Mesendoderm (in vitro differentiated cells): ENCODE measurements around the gene NKD2.

Experiments used
- DNase-seq: peaks from one replicate; pipeline ENCODE4 v3.0.0; 2013
- H2AK5ac ChIP-seq: 2 replicates; pipeline ENCODE4 v1.6.1; 2013; ENCODE audit warnings: low read length, inconsistent platforms
- H2BK120ac ChIP-seq: 2 replicates; pipeline ENCODE4 v1.6.1; 2013; ENCODE audit warnings: low read depth, mild to moderate bottlenecking, low read length, moderate library complexity, mixed read lengths
- H2BK15ac ChIP-seq: replicated peaks from 2 replicates; pipeline ENCODE4 v1.6.1; 2013; ENCODE audit warnings: low read depth, mild to moderate bottlenecking, moderate library complexity
- H2BK5ac ChIP-seq: 2 replicates; pipeline ENCODE4 v1.6.1; 2013; ENCODE audit warnings: low read length, inconsistent platforms
- H3K18ac ChIP-seq: 2 replicates; pipeline ENCODE4 v1.6.1; 2013; ENCODE audit warnings: mild to moderate bottlenecking, low read length, mixed read lengths
- H3K23ac ChIP-seq: one replicate; pipeline ENCODE4 v1.6.1; 2013; ENCODE audit warnings: low read length
- H3K27ac ChIP-seq: 2 replicates; pipeline ENCODE4 v1.5.1; 2013; ENCODE audit warnings: low read depth, mild to moderate bottlenecking, inconsistent platforms, low read length, moderate library complexity
- H3K27me3 ChIP-seq: 2 replicates; pipeline ENCODE4 v1.6.1; 2013; ENCODE audit warnings: low read length, control low read depth, mild to moderate bottlenecking, inconsistent platforms; ENCODE audit not compliant: insufficient read depth, poor library complexity
- H3K36me3 ChIP-seq: 2 replicates; pipeline ENCODE4 v1.6.1; 2013; ENCODE audit warnings: low read length, inconsistent platforms; ENCODE audit not compliant: control insufficient read depth, insufficient read depth
- H3K4ac ChIP-seq: one replicate; pipeline ENCODE4 v1.6.1; 2013; ENCODE audit warnings: low read depth, mild to moderate bottlenecking, low read length, moderate library complexity
- H3K4me1 ChIP-seq: 2 replicates; pipeline ENCODE4 v1.6.1; 2013; ENCODE audit warnings: low read depth, low read length, inconsistent platforms; ENCODE audit not compliant: control insufficient read depth
- H3K4me2 ChIP-seq: 2 replicates; pipeline ENCODE4 v1.6.1; 2013; ENCODE audit warnings: low read length
- H3K4me3 ChIP-seq: 2 replicates; pipeline ENCODE4 v1.5.1; 2013; ENCODE audit warnings: mild to moderate bottlenecking, low read length
- H3K56ac ChIP-seq: one replicate; pipeline ENCODE4 v1.6.1; 2013; ENCODE audit warnings: low read length
- H3K79me1 ChIP-seq: 2 replicates; pipeline ENCODE4 v1.6.1; 2013; ENCODE audit warnings: low read length, inconsistent platforms
- H3K79me2 ChIP-seq: 2 replicates; pipeline ENCODE4 v1.6.1; 2013; ENCODE audit warnings: mild to moderate bottlenecking, low read length; ENCODE audit not compliant: control insufficient read depth, insufficient read depth
- H3K9ac ChIP-seq: 2 replicates; pipeline ENCODE4 v1.6.1; 2013; ENCODE audit warnings: low read length, inconsistent platforms
- H4K5ac ChIP-seq: one replicate; pipeline ENCODE4 v1.6.1; 2013; ENCODE audit warnings: low read length
- H4K8ac ChIP-seq: one replicate; pipeline ENCODE4 v1.6.1; 2013; ENCODE audit warnings: low read depth, mild to moderate bottlenecking, control low read depth, low read length, moderate library complexity
- WGBS: extraction: QIAGEN DNeasy Blood & Tissue Kit; methylation state at CpG from one replicate; pipeline ENCODE4 v1.1.7; 2013; ENCODE audit warnings: low lambda C conversion rate, missing lambda C conversion rate; ENCODE audit not compliant: insufficient coverage; ENCODE audit errors: extremely low coverage; 5-methylcytosine and 5-hydroxymethylcytosine counted together

Gene NKD2

GRCh38 chr5:1017691-1018455 lies 9.3 kb downstream of the NKD2 start:
- no peak overlapping the region for H3K18ac ChIP-seq
- no peak overlapping the region for H3K9ac ChIP-seq
- no peak overlapping the region for H2BK15ac ChIP-seq
- no peak overlapping the region for H3K4me3 ChIP-seq
- H3K23ac ChIP-seq: no peak overlapping the region
- no peaks in the 10 kb centered on the region for H3K27me3 ChIP-seq
- no peak overlapping the region for H3K4ac ChIP-seq
- no peaks in the 10 kb centered on the region for H3K4me1 ChIP-seq
- H2AK5ac ChIP-seq: no peak overlapping the region
- DNase-seq: no peak
- no peak overlapping the region for H3K4me2 ChIP-seq
- no CpG with 5 or more reads among the region's 19 CpGs for WGBS
- no peak overlapping the region for H4K5ac ChIP-seq
- no peaks in the 10 kb centered on the region for H3K79me1 ChIP-seq
- H3K36me3 ChIP-seq: no peaks in the 10 kb centered on the region
- H2BK5ac ChIP-seq: no peak overlapping the region
- H4K8ac ChIP-seq: no peak overlapping the region
- no peak overlapping the region for H3K56ac ChIP-seq
- H3K27ac ChIP-seq: no peak overlapping the region
- H2BK120ac ChIP-seq: no peak overlapping the region
- no peaks in the 10 kb centered on the region for H3K79me2 ChIP-seq

DNA sequence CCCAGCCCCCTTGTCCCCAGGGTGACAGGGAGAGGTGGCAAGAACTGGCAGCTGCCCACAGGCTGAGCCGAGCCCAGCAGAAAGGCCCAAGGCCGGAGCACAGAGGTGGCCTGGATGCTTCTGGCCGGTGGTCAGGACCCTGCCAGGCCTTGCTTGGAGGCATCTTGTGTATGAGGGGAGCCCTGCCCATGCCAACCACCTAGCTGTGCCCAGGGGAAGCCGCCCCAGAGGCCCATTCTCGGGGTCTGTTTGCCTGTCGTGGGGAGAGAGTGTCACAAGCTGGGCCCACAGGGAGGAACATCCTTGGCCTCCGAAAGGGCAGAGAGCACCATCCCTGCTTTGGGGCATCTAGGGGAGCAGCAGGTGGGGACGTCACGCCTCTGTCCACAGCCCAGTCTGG lies 10.0 kb downstream of the NKD2 start:
- Histone ChIP-seq H3K4me2 (no peak overlapping the region), H3K4ac (no peak overlapping the region), H2BK120ac (no peak overlapping the region), H3K27ac (no peak overlapping the region), H4K8ac (no peak overlapping the region), H3K4me1 (no peaks in the 10 kb centered on the region), H2BK15ac (no peak overlapping the region), H3K27me3 (no peaks in the 10 kb centered on the region), H3K56ac (no peak overlapping the region), H3K79me1 (no peaks in the 10 kb centered on the region), H4K5ac (no peak overlapping the region), H2BK5ac (no peak overlapping the region), H3K23ac (no peak overlapping the region), H3K36me3 (no peaks in the 10 kb centered on the region), H3K79me2 (no peaks in the 10 kb centered on the region), H3K9ac (no peak overlapping the region), H3K18ac (no peak overlapping the region), H3K4me3 (no peak overlapping the region), H2AK5ac (no peak overlapping the region)
- no peak for DNase-seq
- no CpG with 5 or more reads among the region's 9 CpGs for WGBS

GRCh38 chr5:1019001-1019905 lies 10.7 kb downstream of the NKD2 start:
- Histone ChIP-seq H3K27me3 (no peaks in the 10 kb centered on the region), H2BK5ac (no peak overlapping the region), H4K5ac (no peak overlapping the region), H3K36me3 (no peaks in the 10 kb centered on the region), H3K27ac (no peak overlapping the region), H2AK5ac (no peak overlapping the region), H2BK120ac (no peak overlapping the region), H3K23ac (no peak overlapping the region), H2BK15ac (no peak overlapping the region), H3K4me3 (no peak overlapping the region), H3K4ac (no peak overlapping the region), H3K4me2 (no peak overlapping the region), H4K8ac (no peak overlapping the region), H3K4me1 (no peaks in the 10 kb centered on the region), H3K56ac (no peak overlapping the region), H3K79me2 (no peaks in the 10 kb centered on the region), H3K18ac (no peak overlapping the region), H3K79me1 (no peaks in the 10 kb centered on the region), H3K9ac (no peak overlapping the region)
- no peak for DNase-seq
- no CpG with 5 or more reads among the region's 37 CpGs for WGBS

GRCh38 chr5:1020452-1020961 lies 11.9 kb downstream of the NKD2 start:
- H3K4ac ChIP-seq: no peak overlapping the region
- WGBS: no CpG with 5 or more reads among the region's 16 CpGs
- H3K56ac ChIP-seq: peak overlapping the region; percentile 11
- no peak overlapping the region for H2AK5ac ChIP-seq
- no peak overlapping the region for H2BK15ac ChIP-seq
- H3K4me3 ChIP-seq: no peak overlapping the region
- no peak overlapping the region for H3K27ac ChIP-seq
- no peak overlapping the region for H4K8ac ChIP-seq
- H3K18ac ChIP-seq: no peak overlapping the region
- no peak overlapping the region for H3K9ac ChIP-seq
- no peak overlapping the region for H2BK5ac ChIP-seq
- H4K5ac ChIP-seq: no peak overlapping the region
- peak; percentile 15 for DNase-seq
- no peaks in the 10 kb centered on the region for H3K27me3 ChIP-seq
- no peak overlapping the region for H3K4me2 ChIP-seq
- H2BK120ac ChIP-seq: no peak overlapping the region
- no peaks in the 10 kb centered on the region for H3K4me1 ChIP-seq
- H3K36me3 ChIP-seq: no peaks in the 10 kb centered on the region
- no peaks in the 10 kb centered on the region for H3K79me2 ChIP-seq
- H3K23ac ChIP-seq: no peak overlapping the region
- no peaks in the 10 kb centered on the region for H3K79me1 ChIP-seq

DNA sequence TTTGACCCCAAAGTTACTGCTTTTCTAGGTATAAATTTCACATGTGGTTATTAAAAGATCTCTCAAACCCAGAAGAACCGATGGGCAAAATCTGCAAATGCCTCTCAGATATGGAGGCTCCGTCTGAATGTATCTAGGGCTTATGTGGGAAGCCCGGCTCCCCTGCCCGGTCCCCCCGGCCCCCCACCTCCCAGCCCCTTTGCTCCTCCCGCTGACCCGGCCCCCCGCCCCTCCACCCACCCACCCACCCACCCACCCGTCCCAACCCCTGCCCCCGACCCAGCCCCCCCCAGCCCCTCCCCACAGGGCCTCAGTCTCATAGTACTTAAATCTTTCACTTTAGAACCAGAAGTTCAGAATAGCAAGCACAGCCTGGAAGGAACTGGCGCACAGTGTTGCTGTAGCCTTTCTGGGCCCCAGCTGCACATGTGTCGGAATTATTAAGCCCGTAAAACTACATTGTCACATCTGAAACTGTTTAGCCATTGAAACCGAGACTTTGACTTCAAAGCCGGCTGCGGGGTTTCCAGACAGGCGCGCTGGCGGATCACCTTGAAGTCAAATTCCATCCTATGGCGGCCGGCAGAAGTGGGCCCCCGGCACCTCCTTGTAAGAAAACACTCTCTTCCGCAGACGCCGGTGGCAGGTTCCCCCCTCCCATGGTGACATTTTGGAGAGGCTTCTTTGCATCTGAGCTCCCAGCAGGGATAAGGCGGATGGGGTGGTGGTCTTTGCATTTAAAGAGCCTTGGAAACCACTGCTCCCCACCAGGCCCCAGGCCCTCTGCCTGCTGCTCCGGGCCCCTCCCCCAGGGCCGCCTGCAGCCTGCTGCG lies 12.8 kb downstream of the NKD2 start:
- Histone ChIP-seq H3K79me2 (no peaks in the 10 kb centered on the region), H3K4me1 (no peaks in the 10 kb centered on the region), H3K4ac (peak overlapping the region; percentile 16), H2BK5ac (no peak overlapping the region), H3K27me3 (no peaks in the 10 kb centered on the region), H4K8ac (no peak overlapping the region), H3K79me1 (no peaks in the 10 kb centered on the region), H2BK120ac (no peak overlapping the region), H3K27ac (no peak overlapping the region), H4K5ac (no peak overlapping the region), H3K36me3 (no peaks in the 10 kb centered on the region), H3K9ac (no peak overlapping the region), H3K4me2 (no peak overlapping the region), H3K56ac (no peak overlapping the region), H3K23ac (no peak overlapping the region), H2AK5ac (no peak overlapping the region), H3K4me3 (no peak overlapping the region), H3K18ac (peak overlapping the region; percentile 54), H2BK15ac (no peak overlapping the region)
- peak; percentile 40 for DNase-seq
- WGBS: no CpG with 5 or more reads among the region's 29 CpGs
